Measurements from ENCODE around the gene PNPLA3. TPM values are rescaled to one million over a fixed set of nuclear protein-coding genes. Genes with fewer than 3 reads are reported as not detected.

PNPLA3 gene
- total and polyA plus RNA-seq, 9 of the 15 experiments (the other 6 are each of a cell fraction or from before 2014, with no cell fraction given): 0.20 to 0.48 (median 0.38) TPM; not detected in 6

- H3K4me2 ChIP-seq (ENCODE audit: insufficient read depth, low read length): peak overlapping the region; percentile 93
- peaks cover 11 to 14% of the 10 kb centered on the region in 2 experiments; a peak in 3 of 5 replicates for H3K4me1 ChIP-seq (replicated peaks in 1 of 2; ENCODE audit: control insufficient read depth in 2 of 2, insufficient read depth in 2 of 2, low read length in 2 of 2)
- no peaks in the 10 kb centered on the region for H4K20me1 ChIP-seq (replicated peaks; ENCODE audit: control insufficient read depth, insufficient read depth, low read length)
- H3K9me3 ChIP-seq (replicated peaks; ENCODE audit: control insufficient read depth, insufficient read depth, low read depth, low read length): no peaks in the 10 kb centered on the region
- peaks cover 4% of the 10 kb centered on the region for H3K9me1 ChIP-seq (ENCODE audit: control insufficient read depth, insufficient read depth, low read length)
- H3K9ac ChIP-seq (ENCODE audit: insufficient read depth in 1 of 2, low read depth in 2 of 2, low read length in 2 of 2): peak overlapping the region; percentile 74 to 90
- intact Hi-C loops (cut with micrococcal nuclease) (no loop called here), in situ Hi-C loops (cut with MboI) (no loop called here)
- DNase-seq (ENCODE audit: extremely low read depth in 1 of 4, low spot score in 3 of 4) (peak in 1 of 4 experiments; percentile 20), FAIRE-seq (peak; percentile 44), ATAC-seq (peak; percentile 41)
- H3K36me3 ChIP-seq (ENCODE audit: control insufficient read depth, insufficient read depth, low read length): no peaks in the 10 kb centered on the region
- 30% methylated on average over 16 of the region's 17 CpGs for WGBS (ENCODE audit: insufficient coverage, low coverage, missing lambda C conversion rate)
- CTCF ChIA-PET (ENCODE audit: low intra/inter-chr PET ratio): no interaction called here
- no peaks in the 10 kb centered on the region for H3K27me3 ChIP-seq (ENCODE audit: control insufficient read depth in 2 of 2, insufficient read depth in 2 of 2, low read length in 2 of 2)
- peak overlapping the region; percentile 75 for H3K27ac ChIP-seq (ENCODE audit: extremely low read depth, low read depth, low read length)
- peak overlapping the region; percentile 82 for H2AFZ ChIP-seq (ENCODE audit: low read depth, low read length)
- peak overlapping the region; percentile 94 for H3K4me3 ChIP-seq
- TF ChIP-seq ZSCAN29 (IDR thresholded peaks at IDR 0.05) (peak; percentile 37; the same call in 1 of the 2 replicates), ZNF57 (CRISPR knock-in tag; IDR thresholded peaks at IDR 0.05) (no peak), SPI1 (IDR thresholded peaks at IDR 0.05; ENCODE audit: borderline replicate concordance, low read depth, low read length) (0 out of 2 replicates have a peak, but pooled peaks have one; percentile 31)
- peaks cover 62% of the 10 kb centered on the region for H3K79me2 ChIP-seq (ENCODE audit: control insufficient read depth, insufficient read depth, low read length)
- TSS peak; percentile 69 for BruUV-seq (replicated peaks)
- POLR2A ChIA-PET: no interaction called here
Measured at GRCh38 chr22:43955883-43956782, 32.5 kb downstream of the PNPLA3 start.

DNA sequence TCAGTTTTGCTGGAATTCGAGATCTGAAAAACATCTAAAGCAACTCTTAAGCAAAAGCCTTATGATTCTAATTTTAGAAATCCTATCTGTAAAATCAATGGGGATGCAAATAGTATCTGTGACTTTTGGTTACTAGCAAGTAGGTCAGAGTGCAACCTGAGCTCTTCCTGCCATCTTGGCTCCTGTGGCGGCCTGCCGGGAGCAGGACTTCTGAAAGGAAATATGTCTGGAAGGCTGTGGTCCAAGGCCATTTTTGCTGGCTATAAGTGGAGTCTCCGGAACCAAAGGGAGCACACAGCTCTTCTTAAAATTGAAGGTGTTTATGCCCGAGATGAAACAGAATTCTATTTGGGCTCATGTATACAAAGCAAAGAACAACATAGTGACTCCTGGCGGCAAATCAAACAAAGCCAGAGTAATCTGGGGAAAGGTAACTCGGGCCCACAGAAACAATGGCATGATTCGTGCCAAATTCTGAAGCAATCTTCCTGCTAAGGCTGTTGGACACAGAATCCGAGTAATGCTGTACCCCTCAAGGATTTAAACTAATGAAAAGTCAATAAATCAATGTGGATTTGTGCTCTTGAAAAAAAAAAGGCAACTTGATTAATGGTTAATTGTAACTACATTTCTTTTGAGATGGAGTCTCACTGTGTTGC is 33.3 kb downstream of the PNPLA3 start:
- H3K79me2 ChIP-seq (ENCODE audit: control insufficient read depth, insufficient read depth, low read length): peaks cover 62% of the 10 kb centered on the region
- DNase-seq (ENCODE audit: extremely low read depth in 1 of 4, low spot score in 3 of 4) (no peak), FAIRE-seq (no peak), ATAC-seq (no peak)
- in situ Hi-C loops (cut with MboI) (no loop called here), intact Hi-C loops (cut with micrococcal nuclease) (no loop called here)
- peak overlapping the region; percentile 93; the same call in 1 of the 2 replicates for H3K4me2 ChIP-seq (ENCODE audit: insufficient read depth, low read length)
- ChIA-PET POLR2A (no interaction called here), CTCF (ENCODE audit: low intra/inter-chr PET ratio) (no interaction called here)
- H3K27ac ChIP-seq (ENCODE audit: extremely low read depth, low read depth, low read length): no peak overlapping the region
- 73% methylated on average over 7 of the region's 9 CpGs for WGBS (ENCODE audit: insufficient coverage, low coverage, missing lambda C conversion rate)
- H3K27me3 ChIP-seq (ENCODE audit: control insufficient read depth in 2 of 2, insufficient read depth in 2 of 2, low read length in 2 of 2): no peaks in the 10 kb centered on the region
- no TSS peak for BruUV-seq (replicated peaks)
- H3K9me1 ChIP-seq (ENCODE audit: control insufficient read depth, insufficient read depth, low read length): peaks cover 4% of the 10 kb centered on the region
- peaks cover 11 to 12% of the 10 kb centered on the region in 2 experiments; a peak in 3 of 5 replicates for H3K4me1 ChIP-seq (replicated peaks in 1 of 2; ENCODE audit: control insufficient read depth in 2 of 2, insufficient read depth in 2 of 2, low read length in 2 of 2)
- H3K36me3 ChIP-seq (ENCODE audit: control insufficient read depth, insufficient read depth, low read length): no peaks in the 10 kb centered on the region; the same call in 2 of the 3 replicates
- H3K9ac ChIP-seq (ENCODE audit: insufficient read depth in 1 of 2, low read depth in 2 of 2, low read length in 2 of 2): no peak overlapping the region; a peak in 1 of 4 replicates
- no peak overlapping the region for H2AFZ ChIP-seq (ENCODE audit: low read depth, low read length)
- no peaks in the 10 kb centered on the region for H4K20me1 ChIP-seq (replicated peaks; ENCODE audit: control insufficient read depth, insufficient read depth, low read length)
- H3K9me3 ChIP-seq (replicated peaks; ENCODE audit: control insufficient read depth, insufficient read depth, low read depth, low read length): no peaks in the 10 kb centered on the region
- peak overlapping the region; percentile 94 for H3K4me3 ChIP-seq
- TF ChIP-seq KAT8 (IDR thresholded peaks at IDR 0.05; ENCODE audit: low read depth) (no peak), ARID2 (IDR thresholded peaks at IDR 0.05) (no peak), NCOA2 (IDR thresholded peaks at IDR 0.05; ENCODE audit: partially characterized antibody in 2 of 2) (no peak), ZNF12 (CRISPR knock-in tag; IDR thresholded peaks at IDR 0.05) (no peak), TAL1 (IDR thresholded peaks at IDR 0.05) (no peak), FOXM1 (IDR thresholded peaks at IDR 0.05; ENCODE audit: low read depth) (no peak), FOXM1 (CRISPR knock-in tag; IDR thresholded peaks at IDR 0.05; ENCODE audit: low read depth) (no peak), ZBTB11 (CRISPR knock-in tag; IDR thresholded peaks at IDR 0.05) (no peak)

Data from K562 (cell line).